ENCODE measurements around the gene PCP2. TPM values are rescaled to one million over a fixed set of nuclear protein-coding genes. Genes with fewer than 3 reads are reported as not detected.

Gene PCP2
- total and polyA plus RNA-seq, 2 donors (not counting 1 experiment from before 2014, with no cell fraction given): 6.5 to 9.3 TPM

- peaks cover 0 to 2% of the 10 kb centered on the region in 2 experiments for H3K36me3 ChIP-seq (replicated peaks in 1 of 2; ENCODE audit: control extremely low read depth in 1 of 2, control insufficient read depth in 1 of 2, extremely low read depth in 1 of 2, insufficient read depth in 2 of 2, low read length in 1 of 2)
- H4K20me1 ChIP-seq (ENCODE audit: control insufficient read depth, insufficient read depth, low read length, poor library complexity, severe bottlenecking): no peaks in the 10 kb centered on the region
- 7% methylated on average over 19 of the region's 28 CpGs for WGBS (ENCODE audit: insufficient coverage)
- intact Hi-C loops (cut with micrococcal nuclease): loop anchor here (1.0 kb wide), 2 partner anchors 27 to 147 kb away; no protein-coding TSS in a partner anchor
- Mint-ChIP-seq H3K9me3 (ENCODE audit: insufficient read depth) (no peaks in the 10 kb centered on the region), H3K4me3 (peak overlapping the region; percentile 81), H3K27me3 (no peaks in the 10 kb centered on the region), H3K4me1 (peaks cover 8% of the 10 kb centered on the region), H3K27ac (peak overlapping the region; percentile 70)
- H3K4me1 ChIP-seq (ENCODE audit: control insufficient read depth in 2 of 2, insufficient read depth in 2 of 2, low read length in 2 of 2): peaks cover 0 to 6% of the 10 kb centered on the region in 2 donors
- peak overlapping the region; percentile 66 for H3K9ac ChIP-seq (ENCODE audit: low read length)
- H2AFZ ChIP-seq (ENCODE audit: insufficient read depth, low read depth, low read length, poor library complexity, severe bottlenecking): peak overlapping the region; percentile 71
- DNase-seq (peak; percentile 87), ATAC-seq (ENCODE audit: low read depth) (peak; percentile 90)
- H3K27me3 ChIP-seq (replicated peaks in 1 of 4; ENCODE audit: control extremely low read depth in 1 of 4, control insufficient read depth in 3 of 4, insufficient read depth in 4 of 4, low read length in 3 of 4): no peaks in the 10 kb centered on the region
- CTCF ChIA-PET: interaction anchor here (0.6 to 8.7 kb wide), 24 partner anchors 8 to 479 kb away, joined by 3 to 100 read pairs (median 4); partner anchors contain the start of genes PET100, SNAPC2, TRAPPC5 and XAB2
- peak overlapping the region; percentile 82 for H3K4me2 ChIP-seq (replicated peaks; ENCODE audit: low read depth, low read length, poor library complexity, severe bottlenecking)
- no peaks in the 10 kb centered on the region for H3K79me2 ChIP-seq (ENCODE audit: control insufficient read depth, insufficient read depth, low read length)
- no peaks in the 10 kb centered on the region for H3K9me3 ChIP-seq (ENCODE audit: control extremely low read depth in 1 of 3, control insufficient read depth in 2 of 3, insufficient read depth in 1 of 3, low read length in 2 of 3)
- H3K27ac ChIP-seq (ENCODE audit: low read length in 2 of 2): no peak overlapping the region
- TF ChIP-seq EZH2 (IDR thresholded peaks at IDR 0.05; ENCODE audit: borderline replicate concordance, insufficient read depth, low read depth, low read length, poor library complexity, severe bottlenecking): no peak
- TF ChIP-seq, protein P1, sequence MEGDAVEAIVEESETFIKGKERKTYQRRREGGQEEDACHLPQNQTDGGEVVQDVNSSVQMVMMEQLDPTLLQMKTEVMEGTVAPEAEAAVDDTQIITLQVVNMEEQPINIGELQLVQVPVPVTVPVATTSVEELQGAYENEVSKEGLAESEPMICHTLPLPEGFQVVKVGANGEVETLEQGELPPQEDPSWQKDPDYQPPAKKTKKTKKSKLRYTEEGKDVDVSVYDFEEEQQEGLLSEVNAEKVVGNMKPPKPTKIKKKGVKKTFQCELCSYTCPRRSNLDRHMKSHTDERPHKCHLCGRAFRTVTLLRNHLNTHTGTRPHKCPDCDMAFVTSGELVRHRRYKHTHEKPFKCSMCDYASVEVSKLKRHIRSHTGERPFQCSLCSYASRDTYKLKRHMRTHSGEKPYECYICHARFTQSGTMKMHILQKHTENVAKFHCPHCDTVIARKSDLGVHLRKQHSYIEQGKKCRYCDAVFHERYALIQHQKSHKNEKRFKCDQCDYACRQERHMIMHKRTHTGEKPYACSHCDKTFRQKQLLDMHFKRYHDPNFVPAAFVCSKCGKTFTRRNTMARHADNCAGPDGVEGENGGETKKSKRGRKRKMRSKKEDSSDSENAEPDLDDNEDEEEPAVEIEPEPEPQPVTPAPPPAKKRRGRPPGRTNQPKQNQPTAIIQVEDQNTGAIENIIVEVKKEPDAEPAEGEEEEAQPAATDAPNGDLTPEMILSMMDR (IDR thresholded peaks at IDR 0.05): peak; percentile 98
- peak overlapping the region; percentile 32 to 74 (median 49) for H3K4me3 ChIP-seq (ENCODE audit: control extremely low read depth in 1 of 5, extremely low read depth in 1 of 5, insufficient read depth in 1 of 5, low read depth in 2 of 5, low read length in 4 of 5)
- POLR2A ChIA-PET: interaction anchor here (0.7 to 1.0 kb wide), 2 partner anchors 29 to 263 kb away, joined by 3 to 4 read pairs; partner anchors contain the start of gene TRAPPC5
Observed at GRCh38 chr19:7652061-7652641, 18.6 kb upstream of the PCP2 start.

DNA sequence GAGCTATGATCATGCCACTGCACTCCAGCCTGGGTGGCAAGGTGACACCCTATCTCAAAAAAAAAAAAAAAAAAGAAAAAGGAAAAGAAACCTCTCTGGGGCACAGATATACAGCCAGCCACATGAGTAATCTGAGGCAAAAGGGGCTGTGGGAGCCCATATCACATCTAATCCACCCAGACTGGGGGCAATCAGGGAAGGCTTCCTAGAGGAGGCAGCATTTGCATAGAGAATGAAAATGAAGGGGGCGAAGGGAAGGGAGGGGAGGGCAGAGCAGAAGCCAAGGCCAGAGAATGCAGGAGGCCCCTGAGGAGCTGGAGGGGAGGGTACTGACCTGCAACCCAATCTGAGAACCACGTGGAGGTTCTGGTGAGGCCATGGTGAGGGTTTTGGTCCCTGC is 16.6 kb upstream of the PCP2 start:
- TF ChIP-seq EZH2 (IDR thresholded peaks at IDR 0.05; ENCODE audit: borderline replicate concordance, insufficient read depth, low read depth, low read length, poor library complexity, severe bottlenecking): no peak
- TF ChIP-seq, protein P1 (IDR thresholded peaks at IDR 0.05): no peak
- Histone ChIP-seq H2AFZ (ENCODE audit: insufficient read depth, low read depth, low read length, poor library complexity, severe bottlenecking) (no peak overlapping the region), H3K4me3 (ENCODE audit: control extremely low read depth in 1 of 5, extremely low read depth in 1 of 5, insufficient read depth in 1 of 5, low read depth in 2 of 5, low read length in 4 of 5) (no peak overlapping the region), H3K79me2 (ENCODE audit: control insufficient read depth, insufficient read depth, low read length) (no peaks in the 10 kb centered on the region), H3K4me2 (replicated peaks; ENCODE audit: low read depth, low read length, poor library complexity, severe bottlenecking) (no peak overlapping the region), H3K36me3 (replicated peaks in 1 of 2; ENCODE audit: control extremely low read depth in 1 of 2, control insufficient read depth in 1 of 2, extremely low read depth in 1 of 2, insufficient read depth in 2 of 2, low read length in 1 of 2) (peaks cover 0 to 17% of the 10 kb centered on the region in 2 experiments), H3K27me3 (replicated peaks in 1 of 4; ENCODE audit: control extremely low read depth in 1 of 4, control insufficient read depth in 3 of 4, insufficient read depth in 4 of 4, low read length in 3 of 4) (no peaks in the 10 kb centered on the region), H3K9me3 (ENCODE audit: control extremely low read depth in 1 of 3, control insufficient read depth in 2 of 3, insufficient read depth in 1 of 3, low read length in 2 of 3) (no peaks in the 10 kb centered on the region), H3K27ac (ENCODE audit: low read length in 2 of 2) (no peak overlapping the region), H3K9ac (ENCODE audit: low read length) (no peak overlapping the region), H4K20me1 (ENCODE audit: control insufficient read depth, insufficient read depth, low read length, poor library complexity, severe bottlenecking) (no peaks in the 10 kb centered on the region), H3K4me1 (ENCODE audit: control insufficient read depth in 2 of 2, insufficient read depth in 2 of 2, low read length in 2 of 2) (peaks cover 0 to 6% of the 10 kb centered on the region in 2 donors)
- CTCF ChIA-PET: interaction anchor here (0.6 to 2.9 kb wide), 6 partner anchors 12 to 248 kb away, joined by 3 to 19 read pairs (median 5); partner anchors contain the start of gene TRAPPC5
- intact Hi-C loops (cut with micrococcal nuclease): no loop called here
- 45% methylated on average over 2 of the region's 2 CpGs for WGBS (ENCODE audit: insufficient coverage)
- no peak for DNase-seq
- Mint-ChIP-seq H3K4me3 (no peak overlapping the region), H3K27ac (no peak overlapping the region), H3K9me3 (ENCODE audit: insufficient read depth) (no peaks in the 10 kb centered on the region), H3K27me3 (no peaks in the 10 kb centered on the region), H3K4me1 (peaks cover 8% of the 10 kb centered on the region)
- POLR2A ChIA-PET: interaction anchor here (0.7 to 0.8 kb wide), 3 partner anchors 14 to 152 kb away, joined by 3 to 8 read pairs (median 6); no protein-coding TSS in a partner anchor
- ATAC-seq (ENCODE audit: low read depth): no peak
